H7 (cell line): ENCODE data around the gene RGL3. TPM values are rescaled to one million over a fixed set of nuclear protein-coding genes. Genes with fewer than 3 reads are reported as not detected.
"Not testable (repeated sequence)": the region's sequence is repeated elsewhere in the genome, so short reads cannot be mapped to it uniquely, and the experiment has no call there.

Experiments
- DNase-seq: peaks from one replicate; pipeline ENCODE4 v3.0.0; 2012
- H3K27me3 ChIP-seq: 2 replicates; pipeline ENCODE4 v1.6.0; 2011; ENCODE audit warnings: mild to moderate bottlenecking, low read length; ENCODE audit not compliant: control insufficient read depth, insufficient read depth
- H3K36me3 ChIP-seq: replicated peaks from 2 replicates; pipeline ENCODE4 v1.5.1; 2011; ENCODE audit warnings: low read length; ENCODE audit not compliant: control insufficient read depth, insufficient read depth
- H3K4me3 ChIP-seq: 2 replicates; pipeline ENCODE4 v1.5.1; 2011; ENCODE audit warnings: low read depth, mild to moderate bottlenecking, control low read depth, low read length, moderate library complexity; ENCODE audit not compliant: insufficient read depth
- total RNA-seq: library from RNA; depleted of rRNA; stranded (reverse); fragments of >200 nt; shearing (Covaris generic); gene quantifications from 2 replicates; pipeline ENCODE4 v1.2.3, GENCODE V29; 2014

Gene RGL3
- total RNA-seq, 1 experiment from 2014 or later: 1.6 TPM

- DNase-seq: no peak
- Histone ChIP-seq H3K27me3 (peaks cover 54% of the 10 kb centered on the region), H3K36me3 (peaks cover 4% of the 10 kb centered on the region), H3K4me3 (peak overlapping the region; percentile 79)
Observed at GRCh38 chr19:11418094-11418548, 993 bp downstream of the RGL3 start.

- Histone ChIP-seq H3K4me3 (no peak overlapping the region), H3K27me3 (peaks cover 40% of the 10 kb centered on the region), H3K36me3 (peaks cover 4% of the 10 kb centered on the region)
- peak; percentile 5 for DNase-seq
Observed at GRCh38 chr19:11416346-11417052, 2.6 kb downstream of the RGL3 start.

DNA sequence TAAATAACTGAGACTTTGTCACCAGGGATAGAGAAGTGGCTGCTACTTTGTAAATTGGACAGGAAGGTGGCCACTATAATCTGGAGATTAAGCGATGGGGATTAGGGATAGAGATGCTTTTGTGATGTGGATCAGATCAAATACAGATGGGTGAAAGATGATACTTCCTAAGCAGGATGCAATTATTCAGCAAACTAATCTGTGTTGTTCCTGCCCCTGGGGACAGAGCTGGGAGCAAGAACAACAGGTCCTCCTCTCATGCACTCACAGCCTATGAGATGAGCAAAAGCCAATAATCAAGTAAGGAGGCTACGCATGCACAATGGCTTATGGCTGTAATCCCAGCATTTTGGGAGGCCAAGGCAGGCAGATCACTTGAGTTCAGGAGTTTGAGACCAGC, 4.6 kb downstream of the RGL3 start:
- H3K27me3 ChIP-seq: peaks cover 21% of the 10 kb centered on the region
- peaks cover 4% of the 10 kb centered on the region for H3K36me3 ChIP-seq
- H3K4me3 ChIP-seq: no peak overlapping the region
- DNase-seq: no peak

DNA sequence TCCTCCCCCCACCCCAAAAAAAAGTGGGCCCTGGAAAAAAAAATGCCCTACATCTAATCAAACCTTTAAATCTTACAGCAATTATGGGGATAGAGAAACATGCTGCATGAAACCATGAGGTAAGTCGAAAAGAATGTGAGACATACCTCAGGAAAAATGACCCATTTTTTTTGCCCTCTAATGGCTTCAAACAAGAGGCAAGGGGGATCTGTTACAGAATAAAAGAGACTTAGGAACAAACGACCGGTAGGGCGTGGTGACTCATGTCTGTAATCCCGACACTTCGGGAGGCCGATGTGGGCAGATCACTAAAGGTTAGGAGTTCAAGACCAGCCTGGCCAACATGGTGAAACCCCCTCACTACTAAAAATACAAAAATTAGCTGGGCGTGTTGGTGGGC, 8.4 kb downstream of the RGL3 start:
- no peak for DNase-seq
- Histone ChIP-seq H3K27me3 (peaks cover 8% of the 10 kb centered on the region; the same call in 1 of the 2 replicates), H3K36me3 (peaks cover 4% of the 10 kb centered on the region), H3K4me3 (no peak overlapping the region)

DNA sequence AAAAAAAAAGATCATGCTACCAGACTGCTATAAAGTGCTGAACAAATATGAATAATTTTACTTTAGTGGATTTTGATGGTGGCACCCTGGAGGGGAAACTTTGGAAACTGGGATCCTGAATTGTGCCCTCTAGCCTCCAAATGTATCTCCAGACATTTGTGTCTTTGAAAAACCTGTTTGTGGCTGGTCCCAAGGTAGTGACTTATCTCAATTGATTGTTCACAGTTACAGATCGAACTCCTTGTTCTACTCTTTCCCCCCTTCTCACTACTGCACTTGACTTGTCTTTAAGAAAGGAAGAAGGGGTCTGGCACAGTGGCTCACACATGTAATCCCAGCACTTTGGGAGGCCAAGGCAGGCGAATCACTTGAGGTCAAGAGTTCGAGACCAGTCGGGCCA, 10.5 kb downstream of the RGL3 start:
- Histone ChIP-seq H3K4me3 (no peak overlapping the region), H3K27me3 (peaks cover 6% of the 10 kb centered on the region; the same call in 1 of the 2 replicates), H3K36me3 (peaks cover 2% of the 10 kb centered on the region)
- no peak for DNase-seq

- not testable (repeated sequence) for DNase-seq, H3K4me3 ChIP-seq, H3K27me3 ChIP-seq, H3K36me3 ChIP-seq
Observed at GRCh38 chr19:11406703-11407236, 12.3 kb downstream of the RGL3 start.

- H3K27me3 ChIP-seq: peaks cover 6% of the 10 kb centered on the region; the same call in 1 of the 2 replicates
- peak; percentile 92 for DNase-seq
- H3K4me3 ChIP-seq: peak overlapping the region; percentile 3; the same call in 1 of the 2 replicates
- H3K36me3 ChIP-seq: peaks cover 6% of the 10 kb centered on the region
Observed at GRCh38 chr19:11405846-11406643, 13.1 kb downstream of the RGL3 start.

DNA sequence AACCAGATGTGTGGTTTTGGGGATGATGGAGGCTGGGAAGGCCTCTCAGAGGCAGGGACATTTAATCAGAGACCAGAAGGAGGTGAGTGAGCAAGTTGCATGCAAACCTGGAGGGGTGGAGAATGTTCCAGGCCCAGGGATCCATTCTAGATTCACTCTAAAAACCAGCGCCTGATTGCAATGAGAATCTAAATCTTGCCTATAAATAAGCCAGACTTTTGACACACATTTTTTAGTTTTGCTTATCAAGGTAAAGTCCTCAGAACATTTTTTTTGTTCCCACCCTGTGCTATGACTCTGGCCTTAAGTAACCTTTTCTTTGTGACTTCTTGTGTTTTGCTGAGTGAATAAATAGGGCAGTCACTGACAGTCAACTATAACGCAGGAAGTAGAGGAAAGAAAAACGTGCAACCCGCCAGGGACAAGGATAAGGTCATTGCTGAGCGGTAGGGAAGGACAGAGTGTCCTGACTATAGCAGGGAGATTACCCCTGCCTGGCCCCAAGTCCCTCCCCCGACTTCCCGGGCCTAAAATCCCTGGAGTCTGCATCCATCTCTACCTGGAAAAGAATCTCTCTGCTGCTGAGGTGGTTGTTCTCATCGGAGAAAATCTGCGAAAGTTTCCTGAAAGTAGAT, 14.4 kb downstream of the RGL3 start:
- peaks cover 6% of the 10 kb centered on the region for H3K36me3 ChIP-seq
- H3K4me3 ChIP-seq: no peak overlapping the region
- H3K27me3 ChIP-seq: peaks cover 6% of the 10 kb centered on the region; the same call in 1 of the 2 replicates
- DNase-seq: no peak

- H3K36me3 ChIP-seq: peaks cover 7% of the 10 kb centered on the region
Observed at GRCh38 chr19:11401808-11402543, 17.1 kb downstream of the RGL3 start.

GRCh38 chr19:11400798-11401197, 18.3 kb downstream of the RGL3 start:
- H3K4me3 ChIP-seq: no peak overlapping the region
- H3K36me3 ChIP-seq: peaks cover 7% of the 10 kb centered on the region
- DNase-seq: no peak
- H3K27me3 ChIP-seq: no peaks in the 10 kb centered on the region; the same call in 1 of the 2 replicates

More at GRCh38 chr19:11401808-11402543, 17.1 kb downstream of the RGL3 start:
- Histone ChIP-seq H3K4me3 (no peak overlapping the region), H3K27me3 (peaks cover 6% of the 10 kb centered on the region; the same call in 1 of the 2 replicates)
- DNase-seq: no peak

GRCh38 chr19:11399667-11400066, 19.4 kb downstream of the RGL3 start:
- no peak overlapping the region for H3K4me3 ChIP-seq
- H3K36me3 ChIP-seq: peaks cover 7% of the 10 kb centered on the region
- H3K27me3 ChIP-seq: no peaks in the 10 kb centered on the region
- DNase-seq: no peak

DNA sequence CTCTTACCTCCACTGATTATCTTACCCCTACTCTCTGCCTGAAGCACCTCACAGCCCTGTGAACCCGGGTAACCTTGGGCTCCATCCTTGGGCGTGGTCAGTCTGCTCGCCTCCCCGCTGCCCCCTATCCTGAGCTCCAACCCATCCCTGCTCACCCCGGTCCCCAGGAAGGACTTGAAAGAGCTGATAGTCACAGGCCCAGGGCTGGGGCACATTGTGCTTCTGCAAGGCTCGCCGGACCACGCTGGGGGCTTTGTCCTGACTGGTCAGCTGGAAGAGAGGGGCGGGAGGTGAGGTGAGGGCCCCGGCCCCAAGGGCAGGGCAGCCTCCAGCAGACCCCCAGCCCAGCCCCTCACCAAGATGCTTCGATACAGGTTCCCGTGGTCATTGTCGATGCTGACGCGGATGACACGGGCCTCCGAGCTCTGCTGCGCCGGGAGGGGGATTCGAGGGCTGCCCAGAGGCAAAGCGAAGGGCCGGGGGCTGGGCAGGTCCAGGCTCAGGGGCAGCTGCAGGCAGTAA, 22.0 kb downstream of the RGL3 start:
- peaks cover 8% of the 10 kb centered on the region for H3K36me3 ChIP-seq
- no peak overlapping the region for H3K4me3 ChIP-seq
- no peaks in the 10 kb centered on the region for H3K27me3 ChIP-seq
- no peak for DNase-seq

DNA sequence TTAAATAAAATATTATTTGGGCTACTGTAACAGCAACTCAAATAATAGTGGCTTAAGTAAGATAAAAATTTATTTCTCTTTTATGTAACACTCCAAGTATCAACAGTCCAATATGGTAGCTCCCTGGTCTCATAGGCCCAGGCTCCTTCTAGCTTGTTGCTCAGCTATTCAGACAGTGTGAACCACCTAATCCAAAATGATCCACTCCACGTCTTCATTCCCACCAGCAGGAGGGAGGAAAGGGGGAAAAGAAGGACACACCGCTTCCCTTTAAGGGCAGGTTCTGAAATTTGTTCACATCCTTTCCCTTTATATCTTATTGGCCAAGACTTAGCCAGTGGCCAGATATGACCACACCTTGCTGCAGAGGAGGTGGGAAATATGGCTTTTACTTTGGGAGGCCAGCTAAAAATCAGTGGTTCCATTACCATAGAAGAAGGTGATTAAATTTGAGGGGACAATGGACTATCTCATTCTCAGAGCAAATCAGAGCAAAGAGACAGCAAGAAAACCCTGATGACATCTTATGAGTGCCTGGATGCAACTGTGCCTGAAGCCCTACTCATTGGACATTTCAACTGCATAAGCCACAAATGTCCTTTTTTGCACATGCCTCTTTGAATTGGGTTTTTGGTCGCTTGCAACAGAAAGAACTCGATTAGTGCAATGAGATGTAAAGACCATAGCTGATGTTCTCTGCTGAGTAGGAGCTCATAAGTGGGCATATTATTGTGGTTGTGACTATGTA, 28.0 kb downstream of the RGL3 start:
- Histone ChIP-seq H3K4me3 (no peak overlapping the region), H3K27me3 (no peaks in the 10 kb centered on the region), H3K36me3 (peaks cover 5% of the 10 kb centered on the region)
- no peak for DNase-seq
